HCT116 (cell line): ENCODE results near the gene GNB1L.

Experiments
- CBX3 ChIP-seq: IDR thresholded peaks from 2 replicates; pipeline ENCODE4 v1.6.1; 2012; ENCODE audit warnings: low read depth
- EZH2 ChIP-seq: fragments of 200-600 bp; sonication (generic); IDR thresholded peaks from 2 replicates; pipeline ENCODE4 v1.6.1; 2017; ENCODE audit warnings: antibody characterized with exemption, mixed run types
- EZH2phosphoT487 ChIP-seq: fragments of 200-600 bp; IDR thresholded peaks from 2 replicates; pipeline ENCODE4 v1.6.1; 2018; ENCODE audit warnings: antibody characterized with exemption, borderline replicate concordance
- JUND ChIP-seq: IDR thresholded peaks from 2 replicates; pipeline ENCODE4 v1.6.1; 2012
- POLR2A ChIP-seq: IDR thresholded peaks from 2 replicates; pipeline ENCODE4 v1.7.0; 2011; ENCODE audit warnings: borderline replicate concordance; ENCODE audit not compliant: insufficient read depth, insufficient read length; ENCODE audit errors: extremely low read depth
- SP1 ChIP-seq: IDR thresholded peaks from 2 replicates; pipeline ENCODE4 v1.6.1; 2012; ENCODE audit warnings: low read depth
- YY1 ChIP-seq: IDR thresholded peaks from 2 replicates; pipeline ENCODE4 v1.6.1; 2011; ENCODE audit warnings: low read length, low read depth, moderate library complexity, mild to moderate bottlenecking; ENCODE audit not compliant: insufficient replicate concordance; ENCODE audit errors: extremely low read depth
- TF ChIP-seq, protein P1 (sequence below): IDR thresholded peaks from 2 replicates; pipeline ENCODE4 v1.6.1; 2012
- TF ChIP-seq, protein P2 (sequence below), 3 experiments: fragments of 200-600 bp in 1 of 3; sonication (generic) in 1 of 3; IDR thresholded peaks in 2 of 3; conservative IDR thresholded peaks in 1 of 3; 2 replicates each; pipeline ENCODE4 v1.5.1; 2012 to 2017; ENCODE audit warnings: low read depth in 2 of 3, low read length in 2 of 3, antibody characterized with exemption in 1 of 3, borderline replicate concordance in 1 of 3, control low read depth in 1 of 3, mild to moderate bottlenecking in 1 of 3, mixed read lengths in 1 of 3, mixed run types in 1 of 3, moderate library complexity in 1 of 3; ENCODE audit not compliant: insufficient read depth in 1 of 3
- TF ChIP-seq, protein P3 (sequence below): IDR thresholded peaks from 2 replicates; pipeline ENCODE4 v1.6.1; 2011; ENCODE audit warnings: mild to moderate bottlenecking, low read length, moderate library complexity; ENCODE audit not compliant: insufficient replicate concordance; ENCODE audit errors: extremely low read depth
- TF ChIP-seq, protein P4 (sequence below): IDR thresholded peaks from 2 replicates; pipeline ENCODE4 v1.6.1; 2012; ENCODE audit warnings: low read depth

DNA sequence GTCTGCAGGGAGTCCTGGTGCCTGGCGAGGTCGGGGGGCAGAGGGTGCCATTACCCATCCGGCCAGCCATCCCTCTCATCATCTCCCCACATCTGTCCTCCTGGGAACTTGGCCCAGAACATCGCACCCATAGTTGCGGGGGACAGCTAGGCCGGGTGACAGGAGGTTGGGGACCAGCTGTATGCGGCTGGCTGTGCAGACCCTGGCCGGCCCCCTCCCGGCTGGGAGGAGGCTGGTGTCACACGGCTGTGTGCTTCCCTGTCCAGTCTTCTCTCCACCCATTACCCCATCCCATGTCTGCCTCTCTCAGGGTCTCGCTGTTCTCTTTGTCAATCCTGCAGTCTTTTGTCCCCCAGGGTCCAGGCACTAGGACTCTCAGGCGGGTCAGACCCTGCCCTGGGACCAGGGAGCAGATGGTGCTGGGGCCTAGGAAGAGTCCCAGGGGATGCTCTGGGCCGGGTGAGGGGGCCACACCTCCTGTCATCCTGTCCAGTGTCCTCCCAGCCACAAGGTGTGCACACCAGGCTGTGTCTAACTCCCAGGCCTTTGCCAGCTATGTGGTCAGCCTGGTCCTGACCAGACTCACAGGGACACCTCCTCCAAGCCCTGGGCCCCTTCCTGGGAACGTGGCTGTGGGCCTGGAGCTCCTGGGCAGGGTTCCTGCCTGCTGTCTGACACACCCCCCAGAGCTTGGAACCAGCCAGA, 100.5 kb downstream of the GNB1L start:
- TF ChIP-seq, protein P1, sequence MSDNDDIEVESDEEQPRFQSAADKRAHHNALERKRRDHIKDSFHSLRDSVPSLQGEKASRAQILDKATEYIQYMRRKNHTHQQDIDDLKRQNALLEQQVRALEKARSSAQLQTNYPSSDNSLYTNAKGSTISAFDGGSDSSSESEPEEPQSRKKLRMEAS: no peak
- TF ChIP-seq, protein P2, sequence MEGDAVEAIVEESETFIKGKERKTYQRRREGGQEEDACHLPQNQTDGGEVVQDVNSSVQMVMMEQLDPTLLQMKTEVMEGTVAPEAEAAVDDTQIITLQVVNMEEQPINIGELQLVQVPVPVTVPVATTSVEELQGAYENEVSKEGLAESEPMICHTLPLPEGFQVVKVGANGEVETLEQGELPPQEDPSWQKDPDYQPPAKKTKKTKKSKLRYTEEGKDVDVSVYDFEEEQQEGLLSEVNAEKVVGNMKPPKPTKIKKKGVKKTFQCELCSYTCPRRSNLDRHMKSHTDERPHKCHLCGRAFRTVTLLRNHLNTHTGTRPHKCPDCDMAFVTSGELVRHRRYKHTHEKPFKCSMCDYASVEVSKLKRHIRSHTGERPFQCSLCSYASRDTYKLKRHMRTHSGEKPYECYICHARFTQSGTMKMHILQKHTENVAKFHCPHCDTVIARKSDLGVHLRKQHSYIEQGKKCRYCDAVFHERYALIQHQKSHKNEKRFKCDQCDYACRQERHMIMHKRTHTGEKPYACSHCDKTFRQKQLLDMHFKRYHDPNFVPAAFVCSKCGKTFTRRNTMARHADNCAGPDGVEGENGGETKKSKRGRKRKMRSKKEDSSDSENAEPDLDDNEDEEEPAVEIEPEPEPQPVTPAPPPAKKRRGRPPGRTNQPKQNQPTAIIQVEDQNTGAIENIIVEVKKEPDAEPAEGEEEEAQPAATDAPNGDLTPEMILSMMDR (IDR thresholded peaks at IDR 0.05 in 2 of 3, conservative IDR thresholded peaks at IDR 0.05 in 1 of 3; ENCODE audit: borderline replicate concordance in 1 of 3, insufficient read depth in 1 of 3, low read depth in 2 of 3, low read length in 2 of 3): no peak
- no peak for TF ChIP-seq POLR2A
- TF ChIP-seq, protein P3, sequence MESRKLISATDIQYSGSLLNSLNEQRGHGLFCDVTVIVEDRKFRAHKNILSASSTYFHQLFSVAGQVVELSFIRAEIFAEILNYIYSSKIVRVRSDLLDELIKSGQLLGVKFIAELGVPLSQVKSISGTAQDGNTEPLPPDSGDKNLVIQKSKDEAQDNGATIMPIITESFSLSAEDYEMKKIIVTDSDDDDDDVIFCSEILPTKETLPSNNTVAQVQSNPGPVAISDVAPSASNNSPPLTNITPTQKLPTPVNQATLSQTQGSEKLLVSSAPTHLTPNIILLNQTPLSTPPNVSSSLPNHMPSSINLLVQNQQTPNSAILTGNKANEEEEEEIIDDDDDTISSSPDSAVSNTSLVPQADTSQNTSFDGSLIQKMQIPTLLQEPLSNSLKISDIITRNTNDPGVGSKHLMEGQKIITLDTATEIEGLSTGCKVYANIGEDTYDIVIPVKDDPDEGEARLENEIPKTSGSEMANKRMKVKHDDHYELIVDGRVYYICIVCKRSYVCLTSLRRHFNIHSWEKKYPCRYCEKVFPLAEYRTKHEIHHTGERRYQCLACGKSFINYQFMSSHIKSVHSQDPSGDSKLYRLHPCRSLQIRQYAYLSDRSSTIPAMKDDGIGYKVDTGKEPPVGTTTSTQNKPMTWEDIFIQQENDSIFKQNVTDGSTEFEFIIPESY: no peak
- TF ChIP-seq EZH2phosphoT487: no peak
- no peak for TF ChIP-seq EZH2
- no peak for TF ChIP-seq SP1
- no peak for TF ChIP-seq CBX3
- TF ChIP-seq JUND: no peak
- TF ChIP-seq, protein P4, sequence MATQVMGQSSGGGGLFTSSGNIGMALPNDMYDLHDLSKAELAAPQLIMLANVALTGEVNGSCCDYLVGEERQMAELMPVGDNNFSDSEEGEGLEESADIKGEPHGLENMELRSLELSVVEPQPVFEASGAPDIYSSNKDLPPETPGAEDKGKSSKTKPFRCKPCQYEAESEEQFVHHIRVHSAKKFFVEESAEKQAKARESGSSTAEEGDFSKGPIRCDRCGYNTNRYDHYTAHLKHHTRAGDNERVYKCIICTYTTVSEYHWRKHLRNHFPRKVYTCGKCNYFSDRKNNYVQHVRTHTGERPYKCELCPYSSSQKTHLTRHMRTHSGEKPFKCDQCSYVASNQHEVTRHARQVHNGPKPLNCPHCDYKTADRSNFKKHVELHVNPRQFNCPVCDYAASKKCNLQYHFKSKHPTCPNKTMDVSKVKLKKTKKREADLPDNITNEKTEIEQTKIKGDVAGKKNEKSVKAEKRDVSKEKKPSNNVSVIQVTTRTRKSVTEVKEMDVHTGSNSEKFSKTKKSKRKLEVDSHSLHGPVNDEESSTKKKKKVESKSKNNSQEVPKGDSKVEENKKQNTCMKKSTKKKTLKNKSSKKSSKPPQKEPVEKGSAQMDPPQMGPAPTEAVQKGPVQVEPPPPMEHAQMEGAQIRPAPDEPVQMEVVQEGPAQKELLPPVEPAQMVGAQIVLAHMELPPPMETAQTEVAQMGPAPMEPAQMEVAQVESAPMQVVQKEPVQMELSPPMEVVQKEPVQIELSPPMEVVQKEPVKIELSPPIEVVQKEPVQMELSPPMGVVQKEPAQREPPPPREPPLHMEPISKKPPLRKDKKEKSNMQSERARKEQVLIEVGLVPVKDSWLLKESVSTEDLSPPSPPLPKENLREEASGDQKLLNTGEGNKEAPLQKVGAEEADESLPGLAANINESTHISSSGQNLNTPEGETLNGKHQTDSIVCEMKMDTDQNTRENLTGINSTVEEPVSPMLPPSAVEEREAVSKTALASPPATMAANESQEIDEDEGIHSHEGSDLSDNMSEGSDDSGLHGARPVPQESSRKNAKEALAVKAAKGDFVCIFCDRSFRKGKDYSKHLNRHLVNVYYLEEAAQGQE: no peak
- TF ChIP-seq YY1: no peak
